Measurements from ENCODE around the gene KCNJ5. TPM values are rescaled to one million over a fixed set of nuclear protein-coding genes. Genes with fewer than 3 reads are reported as not detected.
A peak's percentile ranks its signal among the peaks of the same experiment; 100 is the strongest.

The KCNJ5 gene
- total and polyA plus RNA-seq, 2 of the 4 experiments (the other 2 are of a cell fraction): 0.07 to 0.18 TPM

DNA sequence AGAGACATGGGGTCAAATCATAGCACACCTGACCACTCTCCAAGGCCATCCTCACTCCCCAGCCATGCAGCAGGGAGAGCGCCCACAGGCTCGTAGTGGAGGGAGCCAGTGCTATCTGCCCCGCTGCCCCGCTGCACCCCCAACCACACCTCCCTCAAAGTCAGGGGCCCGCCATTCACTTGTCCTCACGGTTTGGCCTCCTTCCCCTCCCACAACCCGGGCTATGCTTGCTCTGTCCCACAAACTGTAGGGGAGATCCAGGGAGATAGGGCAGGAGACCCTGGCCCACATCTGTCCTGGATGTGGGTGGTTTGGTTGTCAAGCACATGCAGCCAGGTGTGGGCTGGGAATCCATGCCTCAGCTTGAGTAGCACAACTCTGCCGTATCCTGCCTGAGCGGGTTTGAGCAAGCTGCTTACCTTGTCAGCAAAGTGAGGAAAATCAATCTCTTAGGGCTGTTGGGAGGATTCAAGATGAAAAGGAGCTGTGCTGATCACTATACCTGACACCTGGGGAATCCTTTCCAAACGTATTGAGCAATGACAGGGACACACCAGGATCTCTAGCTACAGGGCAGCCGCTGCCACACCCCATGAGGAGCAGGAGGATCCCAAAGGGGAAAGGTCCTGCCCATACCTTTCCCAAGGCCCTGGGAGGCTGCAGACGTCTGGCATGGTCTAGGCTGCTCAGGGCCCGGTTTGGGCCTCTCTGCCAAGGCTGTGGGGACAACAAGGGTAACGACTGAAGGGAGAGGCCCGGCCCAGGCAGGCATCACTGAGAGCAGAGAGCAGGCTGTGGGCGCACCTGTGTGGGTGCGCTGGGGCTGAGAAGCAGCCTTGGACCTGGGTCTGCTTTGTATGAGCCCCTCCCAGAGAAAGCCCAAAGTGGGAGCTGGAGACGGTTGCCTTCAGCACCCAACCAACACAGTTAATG is 23.3 kb downstream of the KCNJ5 start:
- peak overlapping the region; percentile 5 for H2AFZ ChIP-seq (replicated peaks; ENCODE audit: low read length, poor library complexity)
- no peak overlapping the region for H3K9ac ChIP-seq (ENCODE audit: low read depth, low read length)
- no peak overlapping the region for H3K4me2 ChIP-seq (ENCODE audit: low read depth, low read length)
- DNase-seq (no peak), ATAC-seq (ENCODE audit: low read depth) (no peak)
- no peak overlapping the region for H3K23ac ChIP-seq (ENCODE audit: low read depth, low read length)
- no peaks in the 10 kb centered on the region for H3K79me1 ChIP-seq (ENCODE audit: low read depth in 1 of 2, low read length in 2 of 2)
- no peak overlapping the region for H2BK5ac ChIP-seq (ENCODE audit: low read depth, low read length, poor library complexity, severe bottlenecking)
- H3K9me1 ChIP-seq (ENCODE audit: insufficient read depth, low read length): peaks cover 4% of the 10 kb centered on the region; the same call in 1 of the 2 replicates
- no peak overlapping the region for H2BK120ac ChIP-seq (ENCODE audit: low read depth, low read length)
- peaks cover 35% of the 10 kb centered on the region for H3K27me3 ChIP-seq (ENCODE audit: control insufficient read depth, insufficient read depth, low read length)
- 68% methylated on average over 5 of the region's 18 CpGs; no CpG with 5 or more reads in 1 of the 2 experiments for WGBS, 2 experiments (ENCODE audit: extremely low coverage in 2 of 2, insufficient read length in 1 of 2)
- no peak overlapping the region for H4K91ac ChIP-seq (ENCODE audit: insufficient read depth, low read depth, low read length)
- H2AK5ac ChIP-seq (ENCODE audit: low read depth, low read length): no peak overlapping the region
- no peak overlapping the region for H3K18ac ChIP-seq (ENCODE audit: low read depth, low read length)
- H3K36me3 ChIP-seq (ENCODE audit: control insufficient read depth, insufficient read depth, low read length): no peaks in the 10 kb centered on the region
- H3K4ac ChIP-seq (ENCODE audit: low read depth, low read length): no peak overlapping the region
- dilution Hi-C loops (cut with HindIII; ENCODE audit: low sequenced_read_pairs, unreplicated experiment): no loop called here
- no peak overlapping the region for H4K5ac ChIP-seq (ENCODE audit: low read depth, low read length)
- ChIA-PET POLR2A (ENCODE audit: unreplicated experiment) (no interaction called here), CTCF (no interaction called here)
- H4K8ac ChIP-seq (ENCODE audit: low read depth in 2 of 2, low read length in 2 of 2): no peak overlapping the region
- H2BK15ac ChIP-seq (ENCODE audit: low read depth, low read length): no peak overlapping the region
- H3K4me3 ChIP-seq (ENCODE audit: insufficient read depth, low read depth, low read length): no peak overlapping the region
- H3K4me1 ChIP-seq (ENCODE audit: control insufficient read depth, insufficient read depth, low read length): peaks cover 13% of the 10 kb centered on the region
- H2BK20ac ChIP-seq (ENCODE audit: low read depth, low read length): no peak overlapping the region
- BruUV-seq (replicated peaks): no TSS peak
- no peak overlapping the region for H2AK9ac ChIP-seq (replicated peaks; ENCODE audit: low read depth, low read length, poor library complexity)
- H3K27ac ChIP-seq (ENCODE audit: insufficient read depth, low read length): no peak overlapping the region
- no peak overlapping the region for H3K56ac ChIP-seq (ENCODE audit: extremely low read depth, insufficient read depth, low read length)
- H4K20me1 ChIP-seq (ENCODE audit: insufficient read depth, low read length): no peaks in the 10 kb centered on the region
- in situ Hi-C loops (cut with MboI; ENCODE audit: low sequenced_read_pairs): no loop called here
- intact Hi-C loops (cut with micrococcal nuclease): no loop called here
- H3K14ac ChIP-seq (replicated peaks; ENCODE audit: low read depth, low read length): no peak overlapping the region
- peaks cover 3% of the 10 kb centered on the region; the same call in 1 of the 2 replicates for H3K9me3 ChIP-seq (ENCODE audit: control insufficient read depth, insufficient read depth, low read length)
- TF ChIP-seq CHD1 (IDR thresholded peaks at IDR 0.05; ENCODE audit: low read depth, low read length): no peak
- TF ChIP-seq BHLHE40 (IDR thresholded peaks at IDR 0.05; ENCODE audit: low read depth, low read length): no peak
- no peak for TF ChIP-seq MXI1 (IDR thresholded peaks at IDR 0.05; ENCODE audit: borderline replicate concordance, low read depth, low read length)
- no peak for TF ChIP-seq POLR2A (IDR thresholded peaks at IDR 0.05; ENCODE audit: low read depth, low read length)
- no peak for TF ChIP-seq MAFK (IDR thresholded peaks at IDR 0.05; ENCODE audit: low read depth, low read length)
- TF ChIP-seq SMC3 (IDR thresholded peaks at IDR 0.05; ENCODE audit: low read depth, low read length): no peak
- TF ChIP-seq RFX5 (IDR thresholded peaks at IDR 0.05; ENCODE audit: low read depth, low read length): no peak
- TF ChIP-seq RAD21 (IDR thresholded peaks at IDR 0.05; ENCODE audit: low read length): no peak
- TF ChIP-seq, protein P1, sequence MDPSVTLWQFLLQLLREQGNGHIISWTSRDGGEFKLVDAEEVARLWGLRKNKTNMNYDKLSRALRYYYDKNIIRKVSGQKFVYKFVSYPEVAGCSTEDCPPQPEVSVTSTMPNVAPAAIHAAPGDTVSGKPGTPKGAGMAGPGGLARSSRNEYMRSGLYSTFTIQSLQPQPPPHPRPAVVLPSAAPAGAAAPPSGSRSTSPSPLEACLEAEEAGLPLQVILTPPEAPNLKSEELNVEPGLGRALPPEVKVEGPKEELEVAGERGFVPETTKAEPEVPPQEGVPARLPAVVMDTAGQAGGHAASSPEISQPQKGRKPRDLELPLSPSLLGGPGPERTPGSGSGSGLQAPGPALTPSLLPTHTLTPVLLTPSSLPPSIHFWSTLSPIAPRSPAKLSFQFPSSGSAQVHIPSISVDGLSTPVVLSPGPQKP (IDR thresholded peaks at IDR 0.05; ENCODE audit: borderline replicate concordance, low read depth, low read length): no peak
- TF ChIP-seq, protein P2, sequence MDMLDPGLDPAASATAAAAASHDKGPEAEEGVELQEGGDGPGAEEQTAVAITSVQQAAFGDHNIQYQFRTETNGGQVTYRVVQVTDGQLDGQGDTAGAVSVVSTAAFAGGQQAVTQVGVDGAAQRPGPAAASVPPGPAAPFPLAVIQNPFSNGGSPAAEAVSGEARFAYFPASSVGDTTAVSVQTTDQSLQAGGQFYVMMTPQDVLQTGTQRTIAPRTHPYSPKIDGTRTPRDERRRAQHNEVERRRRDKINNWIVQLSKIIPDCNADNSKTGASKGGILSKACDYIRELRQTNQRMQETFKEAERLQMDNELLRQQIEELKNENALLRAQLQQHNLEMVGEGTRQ (IDR thresholded peaks at IDR 0.05; ENCODE audit: low read depth, low read length): no peak
- TF ChIP-seq MAZ (IDR thresholded peaks at IDR 0.05; ENCODE audit: borderline replicate concordance, low read depth, low read length): no peak
- no peak for TF ChIP-seq NFE2L2 (IDR thresholded peaks at IDR 0.05; ENCODE audit: low read depth, low read length)
- TF ChIP-seq, protein P3, sequence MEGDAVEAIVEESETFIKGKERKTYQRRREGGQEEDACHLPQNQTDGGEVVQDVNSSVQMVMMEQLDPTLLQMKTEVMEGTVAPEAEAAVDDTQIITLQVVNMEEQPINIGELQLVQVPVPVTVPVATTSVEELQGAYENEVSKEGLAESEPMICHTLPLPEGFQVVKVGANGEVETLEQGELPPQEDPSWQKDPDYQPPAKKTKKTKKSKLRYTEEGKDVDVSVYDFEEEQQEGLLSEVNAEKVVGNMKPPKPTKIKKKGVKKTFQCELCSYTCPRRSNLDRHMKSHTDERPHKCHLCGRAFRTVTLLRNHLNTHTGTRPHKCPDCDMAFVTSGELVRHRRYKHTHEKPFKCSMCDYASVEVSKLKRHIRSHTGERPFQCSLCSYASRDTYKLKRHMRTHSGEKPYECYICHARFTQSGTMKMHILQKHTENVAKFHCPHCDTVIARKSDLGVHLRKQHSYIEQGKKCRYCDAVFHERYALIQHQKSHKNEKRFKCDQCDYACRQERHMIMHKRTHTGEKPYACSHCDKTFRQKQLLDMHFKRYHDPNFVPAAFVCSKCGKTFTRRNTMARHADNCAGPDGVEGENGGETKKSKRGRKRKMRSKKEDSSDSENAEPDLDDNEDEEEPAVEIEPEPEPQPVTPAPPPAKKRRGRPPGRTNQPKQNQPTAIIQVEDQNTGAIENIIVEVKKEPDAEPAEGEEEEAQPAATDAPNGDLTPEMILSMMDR (conservative IDR thresholded peaks at IDR 0.05; ENCODE audit: low read depth, low read length): no peak
- TF ChIP-seq FOS (IDR thresholded peaks at IDR 0.05; ENCODE audit: low read depth, low read length): no peak
- TF ChIP-seq CEBPB (IDR thresholded peaks at IDR 0.05; ENCODE audit: low read depth, low read length): no peak
